Lung (tissue), 12 donors: Measurements from ENCODE around the gene USP15. TPM values are rescaled to one million over a fixed set of nuclear protein-coding genes. Genes with fewer than 3 reads are reported as not detected.
A peak's percentile ranks its signal among the peaks of the same experiment; 100 is the strongest.

Experiments used
- ATAC-seq: fragments of 200-7000 bp; cut with Tn5 transposase; one replicate; pipeline ENCODE4 v1.9.1; 2020; ENCODE audit warnings: moderate number of reproducible peaks; ENCODE audit not compliant: insufficient read depth, low FRiP score
- DNase-seq, 3 donors: peaks; one replicate each; pipeline ENCODE4 v3.0.0-alpha.2; 2013 to 2017
- H3K27ac ChIP-seq, 2 donors: one replicate each; pipeline ENCODE4 v1.5.1; 2013; ENCODE audit warnings: mild to moderate bottlenecking in 2 of 2, moderate library complexity in 2 of 2, control low read depth in 1 of 2, inconsistent platforms in 1 of 2, low read depth in 1 of 2, low read length in 1 of 2
- H3K27me3 ChIP-seq, 3 donors: one replicate each; pipeline ENCODE4 v1.5.1; 2013; ENCODE audit warnings: low read length in 2 of 3; ENCODE audit not compliant: control insufficient read depth in 3 of 3, insufficient read depth in 3 of 3
- H3K36me3 ChIP-seq, 4 donors: one replicate each; pipeline ENCODE4 v1.5.1; 2013; ENCODE audit warnings: low read length in 4 of 4, mild to moderate bottlenecking in 1 of 4, moderate library complexity in 1 of 4; ENCODE audit not compliant: control insufficient read depth in 4 of 4, insufficient read depth in 4 of 4
- H3K4me1 ChIP-seq, 5 donors: one replicate each; pipeline ENCODE4 v1.5.1; 2013; ENCODE audit warnings: low read length in 5 of 5, mild to moderate bottlenecking in 2 of 5, moderate library complexity in 1 of 5; ENCODE audit not compliant: control insufficient read depth in 5 of 5, insufficient read depth in 5 of 5
- H3K4me3 ChIP-seq: one replicate; pipeline ENCODE4 v1.5.1; 2013; ENCODE audit warnings: mild to moderate bottlenecking, control low read depth, moderate library complexity
- H3K9ac ChIP-seq, 2 donors: one replicate each; pipeline ENCODE4 v1.5.1; 2013; ENCODE audit warnings: low read length in 2 of 2, control low read depth in 1 of 2; ENCODE audit not compliant: insufficient read depth in 1 of 2
- H3K9me3 ChIP-seq, 4 donors: one replicate each; pipeline ENCODE4 v1.5.1; 2013; ENCODE audit warnings: low read length in 3 of 4, mild to moderate bottlenecking in 1 of 4, moderate library complexity in 1 of 4; ENCODE audit not compliant: control insufficient read depth in 4 of 4, insufficient read depth in 3 of 4
- CTCF ChIP-seq: IDR thresholded peaks from 2 replicates; pipeline ENCODE4 v1.5.1; 2012; ENCODE audit warnings: mild to moderate bottlenecking; ENCODE audit errors: control extremely low read depth, extremely low read depth
- WGBS, 2 donors: extraction: QIAGEN DNeasy Blood & Tissue Kit; methylation state at CpG; one replicate each; pipeline ENCODE4 v1.1.7; 2013; 5-methylcytosine and 5-hydroxymethylcytosine counted together
- polyA plus RNA-seq, 2 donors: library from polyadenylated mRNA; stranded (reverse); fragments of 200-250 nt; gene quantifications; one replicate each; pipeline ENCODE4 v1.2.1, GENCODE V29; 2013
- total RNA-seq, 2 donors: library from RNA; depleted of rRNA in 1 of 2; stranded (reverse); fragments of >200 nt in 1 of 2; gene quantifications; one replicate each; pipeline ENCODE4 v1.2.1, GENCODE V29; 2014 to 2021
- donor health status: control.
- donor health status: control.
- donor health status: Bipolar disorder and iron deficiency.
- donor health status: healthy.
- donor health status: DM: yes; HTN: yes; CAD: no.

Gene USP15
- total and polyA plus RNA-seq, 4 donors: 62.0 to 143 (median 82.6) TPM

GRCh38 chr12:62396750-62397149, 136.5 kb downstream of the USP15 start:
- Histone ChIP-seq H3K36me3 (peaks cover 6 to 22% (median 12%) of the 10 kb centered on the region in 4 donors), H3K4me3 (no peak overlapping the region), H3K27me3 (no peaks in the 10 kb centered on the region), H3K27ac (no peak overlapping the region), H3K9me3 (no peaks in the 10 kb centered on the region), H3K9ac (no peak overlapping the region), H3K4me1 (peaks cover 0 to 10% (median 0%) of the 10 kb centered on the region in 5 donors)
- no peak for TF ChIP-seq CTCF
- DNase-seq: peak; percentile 54 to 68 (median 66)
- ATAC-seq: no peak
- 63 to 76% methylated on average over 4 of the region's 4 CpGs for WGBS, 2 donors

- no peak overlapping the region for H3K9ac ChIP-seq
- H3K4me3 ChIP-seq: no peak overlapping the region
- H3K27ac ChIP-seq: no peak overlapping the region
- ATAC-seq (no peak), DNase-seq (no peak)
- H3K4me1 ChIP-seq: peaks cover 0 to 10% (median 0%) of the 10 kb centered on the region in 5 donors
- no peaks in the 10 kb centered on the region for H3K27me3 ChIP-seq
- 92 to 94% methylated on average over 2 of the region's 2 CpGs for WGBS, 2 donors
- H3K36me3 ChIP-seq: peaks cover 8 to 25% (median 15%) of the 10 kb centered on the region in 4 donors
- TF ChIP-seq CTCF: no peak
- H3K9me3 ChIP-seq: no peaks in the 10 kb centered on the region
Observed at GRCh38 chr12:62400135-62400534, 139.9 kb downstream of the USP15 start.

- no peaks in the 10 kb centered on the region for H3K27me3 ChIP-seq
- H3K9ac ChIP-seq: no peak overlapping the region
- 68 to 73% methylated on average over 3 of the region's 3 CpGs for whole genome bisulfite sequencing, 2 donors
- H3K36me3 ChIP-seq: peaks cover 8 to 20% (median 11%) of the 10 kb centered on the region in 4 donors
- ATAC-seq: no peak
- H3K27ac ChIP-seq: no peak overlapping the region
- no peak for TF ChIP-seq CTCF
- H3K4me1 ChIP-seq: peaks cover 0 to 7% (median 0%) of the 10 kb centered on the region in 5 donors
- no peaks in the 10 kb centered on the region for H3K9me3 ChIP-seq
- H3K4me3 ChIP-seq: no peak overlapping the region
- DNase-seq: no peak
Observed at GRCh38 chr12:62401631-62402030, 141.4 kb downstream of the USP15 start.

- H3K36me3 ChIP-seq: peaks cover 6 to 20% (median 11%) of the 10 kb centered on the region in 4 donors
- no peaks in the 10 kb centered on the region for H3K27me3 ChIP-seq
Observed at GRCh38 chr12:62403031-62403430, 142.8 kb downstream of the USP15 start.

More at GRCh38 chr12:62403031-62403430, 142.8 kb downstream of the USP15 start:
- ATAC-seq (no peak), DNase-seq (no peak)
- Histone ChIP-seq H3K9me3 (no peaks in the 10 kb centered on the region), H3K27ac (no peak overlapping the region), H3K4me1 (no peaks in the 10 kb centered on the region), H3K4me3 (no peak overlapping the region), H3K9ac (no peak overlapping the region)
- TF ChIP-seq CTCF: no peak
